ENCODE results near the gene ECE2. TPM values are rescaled to one million over a fixed set of nuclear protein-coding genes. Genes with fewer than 3 reads are reported as not detected.

Gene ECE2
- total RNA-seq, 6 experiments from 2014 or later, result not detected

DNA sequence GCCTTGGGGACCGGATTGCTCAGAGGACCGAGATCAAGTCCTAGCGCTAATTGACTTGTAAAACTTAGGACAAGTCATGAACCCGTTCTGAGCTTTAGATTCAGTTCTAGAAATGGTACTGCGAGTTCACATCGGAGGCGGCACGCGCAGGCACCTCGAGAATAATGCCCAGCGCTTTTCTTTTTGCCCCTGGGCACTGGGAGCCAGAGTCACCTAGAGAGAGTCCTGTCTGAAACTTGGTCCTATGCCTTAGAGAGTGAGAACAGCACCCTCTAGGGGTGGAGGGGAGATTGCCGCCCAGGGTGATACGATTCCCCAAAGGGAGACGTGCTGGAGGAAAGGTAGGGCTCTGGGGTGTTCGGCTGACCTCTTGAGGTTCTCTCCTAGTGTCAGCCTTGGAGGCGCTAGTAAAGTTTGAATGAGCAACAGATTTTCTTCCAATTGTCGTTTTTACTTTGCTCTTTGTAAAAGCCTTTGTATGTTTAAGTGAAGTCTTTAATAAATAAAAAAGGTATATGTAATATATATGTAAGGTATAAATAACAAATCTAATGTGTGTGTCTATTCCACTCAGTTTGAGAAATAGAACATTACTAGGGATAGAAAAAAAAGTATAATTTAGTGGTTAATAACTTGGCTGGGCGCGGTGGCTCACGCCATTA is 25.5 kb upstream of the ECE2 start:
- DNase-seq, result peak; percentile 79
- TF ChIP-seq, protein P1, sequence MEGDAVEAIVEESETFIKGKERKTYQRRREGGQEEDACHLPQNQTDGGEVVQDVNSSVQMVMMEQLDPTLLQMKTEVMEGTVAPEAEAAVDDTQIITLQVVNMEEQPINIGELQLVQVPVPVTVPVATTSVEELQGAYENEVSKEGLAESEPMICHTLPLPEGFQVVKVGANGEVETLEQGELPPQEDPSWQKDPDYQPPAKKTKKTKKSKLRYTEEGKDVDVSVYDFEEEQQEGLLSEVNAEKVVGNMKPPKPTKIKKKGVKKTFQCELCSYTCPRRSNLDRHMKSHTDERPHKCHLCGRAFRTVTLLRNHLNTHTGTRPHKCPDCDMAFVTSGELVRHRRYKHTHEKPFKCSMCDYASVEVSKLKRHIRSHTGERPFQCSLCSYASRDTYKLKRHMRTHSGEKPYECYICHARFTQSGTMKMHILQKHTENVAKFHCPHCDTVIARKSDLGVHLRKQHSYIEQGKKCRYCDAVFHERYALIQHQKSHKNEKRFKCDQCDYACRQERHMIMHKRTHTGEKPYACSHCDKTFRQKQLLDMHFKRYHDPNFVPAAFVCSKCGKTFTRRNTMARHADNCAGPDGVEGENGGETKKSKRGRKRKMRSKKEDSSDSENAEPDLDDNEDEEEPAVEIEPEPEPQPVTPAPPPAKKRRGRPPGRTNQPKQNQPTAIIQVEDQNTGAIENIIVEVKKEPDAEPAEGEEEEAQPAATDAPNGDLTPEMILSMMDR (IDR thresholded peaks at IDR 0.05), result peak; percentile 93
- H3K27ac Mint-ChIP-seq, result peak overlapping the region; percentile 98

DNA sequence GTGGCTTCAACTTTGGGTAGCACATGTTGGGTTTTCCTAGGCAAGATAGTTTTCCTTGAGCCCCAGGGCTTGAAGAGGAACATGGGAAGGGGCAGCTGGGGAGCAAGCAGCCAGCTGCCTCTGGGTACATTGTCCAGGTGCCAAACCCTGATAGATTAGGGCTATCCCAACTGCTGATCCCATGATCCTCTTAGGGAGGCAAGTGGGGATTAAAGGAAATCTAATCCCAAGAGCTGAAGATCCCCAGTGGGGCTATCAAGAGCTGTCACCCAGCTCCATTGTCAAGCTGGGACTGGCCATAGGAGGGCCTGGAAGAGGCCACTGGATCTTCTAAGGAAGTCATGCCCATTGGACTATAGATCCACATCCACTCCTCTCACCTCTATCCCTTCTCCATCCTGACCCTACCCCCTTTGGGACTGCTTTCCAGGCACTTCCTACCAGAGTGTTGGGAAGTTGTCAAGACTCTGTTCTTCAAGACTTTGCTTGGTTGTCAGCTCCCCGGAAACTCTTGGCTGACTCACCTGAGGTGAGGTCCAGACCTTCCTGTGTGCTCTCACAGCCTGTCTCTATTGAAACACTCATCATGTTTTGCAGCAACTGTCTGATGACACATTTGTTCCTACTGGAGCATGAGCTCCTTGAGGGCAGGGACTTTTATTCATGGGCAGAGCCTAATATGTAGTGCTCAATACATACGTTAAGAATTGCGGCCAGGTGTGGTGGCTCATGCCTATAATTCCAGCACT is 20.4 kb upstream of the ECE2 start:
- Mint-ChIP-seq H3K36me3 (ENCODE audit: low read depth) (no peaks in the 10 kb centered on the region), H3K4me3 (no peak overlapping the region), H3K4me1 (ENCODE audit: low read depth) (peaks cover 4% of the 10 kb centered on the region), H3K27ac (no peak overlapping the region), H3K27me3 (ENCODE audit: insufficient read depth) (peaks cover 5% of the 10 kb centered on the region), H3K9me3 (no peaks in the 10 kb centered on the region)
- TF ChIP-seq, protein P1 (IDR thresholded peaks at IDR 0.05), result no peak
- no peak for DNase-seq

More for the DNA sequence above, 25.5 kb upstream of the ECE2 start:
- peak overlapping the region; percentile 94 for H3K4me3 Mint-ChIP-seq
- H3K9me3 Mint-ChIP-seq, result no peaks in the 10 kb centered on the region
- no peaks in the 10 kb centered on the region; the same call in 1 of the 2 replicates for H3K4me1 Mint-ChIP-seq (ENCODE audit: low read depth)
- no peaks in the 10 kb centered on the region for H3K36me3 Mint-ChIP-seq (ENCODE audit: low read depth)
- H3K27me3 Mint-ChIP-seq (ENCODE audit: insufficient read depth), result no peaks in the 10 kb centered on the region; the same call in 1 of the 2 replicates

DNA sequence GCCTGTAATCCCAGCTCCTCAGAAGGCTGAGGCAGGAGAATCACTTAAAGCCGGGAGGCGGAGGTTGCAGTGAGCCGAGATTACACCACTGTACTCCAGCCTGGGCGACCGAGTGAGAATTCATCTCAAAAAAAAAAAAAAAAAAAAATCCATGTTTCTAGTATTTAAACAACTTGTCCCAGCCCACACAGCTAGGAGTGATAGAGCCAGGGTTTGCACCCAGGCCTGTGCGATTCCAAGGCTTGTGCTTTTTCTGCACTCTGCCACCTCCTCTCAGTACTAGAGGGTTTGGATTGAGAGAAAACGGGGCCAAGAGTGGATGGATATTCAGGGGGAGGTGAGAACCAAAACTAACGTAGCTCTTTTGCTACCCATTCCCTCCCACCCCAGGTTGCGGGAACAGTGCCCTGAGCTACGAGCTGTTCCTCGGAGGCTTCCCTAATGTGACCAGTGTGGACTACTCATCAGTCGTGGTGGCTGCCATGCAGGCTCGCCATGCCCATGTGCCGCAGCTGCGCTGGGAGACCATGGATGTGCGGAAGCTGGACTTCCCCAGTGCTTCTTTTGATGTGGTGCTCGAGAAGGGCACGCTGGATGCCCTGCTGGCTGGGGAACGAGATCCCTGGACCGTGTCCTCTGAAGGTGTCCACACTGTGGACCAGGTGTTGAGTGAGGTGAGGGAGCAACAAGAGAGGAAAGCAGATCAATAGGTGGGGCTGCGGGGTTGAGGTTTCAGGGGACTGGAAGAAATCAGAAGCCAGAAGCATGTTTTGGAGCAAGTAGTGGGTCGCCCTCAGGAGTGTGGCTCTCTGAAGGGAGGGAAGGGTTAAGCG is 18.5 kb upstream of the ECE2 start:
- H3K4me3 Mint-ChIP-seq, result no peak overlapping the region
- no peaks in the 10 kb centered on the region for H3K9me3 Mint-ChIP-seq
- H3K4me1 Mint-ChIP-seq (ENCODE audit: low read depth), result peaks cover 12% of the 10 kb centered on the region
- H3K27ac Mint-ChIP-seq, result no peak overlapping the region
- H3K36me3 Mint-ChIP-seq (ENCODE audit: low read depth), result no peaks in the 10 kb centered on the region
- TF ChIP-seq, protein P1 (IDR thresholded peaks at IDR 0.05), result no peak
- no peak for DNase-seq
- peaks cover 12% of the 10 kb centered on the region for H3K27me3 Mint-ChIP-seq (ENCODE audit: insufficient read depth)

DNA sequence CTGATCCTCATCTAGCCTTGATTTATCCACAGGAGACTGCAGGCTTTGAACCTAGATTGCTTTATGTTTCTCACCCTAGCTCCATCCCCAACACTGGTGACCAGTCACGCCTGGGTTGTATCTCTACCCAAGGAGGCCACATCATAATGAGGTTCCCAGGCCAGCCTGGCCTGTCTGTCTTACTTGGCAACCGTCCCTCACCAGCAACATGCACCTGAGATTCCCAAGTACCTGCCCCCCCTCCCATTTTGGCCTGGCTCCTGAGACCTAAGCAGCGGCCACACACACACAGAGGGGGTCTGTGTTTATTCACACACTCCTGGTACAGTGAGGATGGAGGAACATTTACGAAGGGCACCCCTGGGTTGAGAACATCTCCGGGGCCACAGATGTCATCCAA is 16.9 kb upstream of the ECE2 start:
- TF ChIP-seq, protein P1 (IDR thresholded peaks at IDR 0.05), result no peak
- no peak overlapping the region for H3K27ac Mint-ChIP-seq
- H3K27me3 Mint-ChIP-seq (ENCODE audit: insufficient read depth), result peaks cover 17% of the 10 kb centered on the region
- no peak overlapping the region for H3K4me3 Mint-ChIP-seq
- peaks cover 14% of the 10 kb centered on the region for H3K4me1 Mint-ChIP-seq (ENCODE audit: low read depth)
- DNase-seq, result no peak
- H3K9me3 Mint-ChIP-seq, result no peaks in the 10 kb centered on the region
- no peaks in the 10 kb centered on the region for H3K36me3 Mint-ChIP-seq (ENCODE audit: low read depth)

DNA sequence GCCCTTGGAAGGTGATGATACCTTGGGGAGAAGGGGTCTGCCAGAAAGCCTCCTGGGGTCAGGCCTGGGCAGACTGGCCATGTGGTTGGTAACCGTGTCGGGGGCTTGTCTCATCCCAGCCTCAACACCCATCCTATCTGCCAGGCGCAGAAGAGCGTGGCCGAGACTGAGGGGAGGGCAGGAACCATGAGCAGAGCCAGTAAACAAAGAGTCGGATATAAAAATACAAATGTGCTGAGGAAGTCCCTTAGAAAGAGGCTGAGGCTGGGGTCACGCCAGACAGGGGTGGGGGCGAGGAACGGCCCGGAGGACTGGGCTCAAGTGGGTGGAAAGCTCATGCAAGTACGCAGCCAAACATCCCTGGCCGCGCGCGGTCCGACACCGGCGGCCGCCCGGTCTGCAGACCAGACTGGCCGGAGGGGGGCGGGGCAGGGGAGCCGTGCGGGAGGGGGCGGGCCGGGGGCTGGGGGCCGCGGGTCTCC is 16.4 kb upstream of the ECE2 start:
- Mint-ChIP-seq H3K36me3 (ENCODE audit: low read depth) (no peaks in the 10 kb centered on the region), H3K9me3 (no peaks in the 10 kb centered on the region), H3K4me1 (ENCODE audit: low read depth) (peaks cover 14% of the 10 kb centered on the region), H3K4me3 (no peak overlapping the region), H3K27me3 (ENCODE audit: insufficient read depth) (peaks cover 20% of the 10 kb centered on the region), H3K27ac (no peak overlapping the region)
- TF ChIP-seq, protein P1 (IDR thresholded peaks at IDR 0.05), result no peak
- DNase-seq, result no peak

All from HFFc6 (cell line).